Stomach (tissue), 9 donors: ENCODE data around the gene FRY. TPM values are rescaled to one million over a fixed set of nuclear protein-coding genes. Genes with fewer than 3 reads are reported as not detected.

Experiments
- DNase-seq, 2 donors: peaks; one replicate each; pipeline versions ENCODE4 v3.0.0 to v3.0.0-alpha.2; 2013 to 2019
- H3K27ac ChIP-seq, 5 donors: fragments of 200-600 bp in 4 of 5; sonication (generic) in 4 of 5; one replicate each; pipeline ENCODE4 v1.5.1; 2013 to 2019; ENCODE audit warnings: mild to moderate bottlenecking in 1 of 5, moderate library complexity in 1 of 5
- H3K27me3 ChIP-seq, 3 donors: fragments of 200-600 bp; sonication (generic); one replicate each; pipeline ENCODE4 v1.5.1; 2017 to 2019; ENCODE audit warnings: mixed run types in 1 of 3
- H3K36me3 ChIP-seq, 4 donors: fragments of 200-600 bp; sonication (generic); 1 replicate in 3 of 4; 2 replicates in 1 of 4; pipeline ENCODE4 v1.5.1; 2016 to 2019
- H3K4me1 ChIP-seq, 4 donors: fragments of 200-600 bp; sonication (generic); one replicate each; pipeline ENCODE4 v1.5.1; 2016 to 2019
- H3K4me3 ChIP-seq, 4 donors: fragments of 200-600 bp; sonication (generic) in 3 of 4; one replicate each; pipeline ENCODE4 v1.5.1; 2016 to 2019; ENCODE audit warnings: mild to moderate bottlenecking in 1 of 4
- H3K9me3 ChIP-seq, 4 donors: fragments of 200-600 bp; sonication (generic); one replicate each; pipeline ENCODE4 v1.5.1; 2016 to 2019
- CTCF ChIP-seq, 7 experiments: fragments of 450-650 bp in 4 of 7; fragments of 200-600 bp in 3 of 7; sonication (generic) in 3 of 7; IDR thresholded peaks; one replicate each; pipeline ENCODE4 v1.5.1; 2016 to 2019; ENCODE audit warnings: antibody characterized with exemption in 7 of 7, control low read depth in 2 of 7, mild to moderate bottlenecking in 1 of 7
- EP300 ChIP-seq: sonication (generic); formaldehyde crosslinking; IDR thresholded peaks from one replicate; pipeline ENCODE4 v1.6.1; 2017; ENCODE audit warnings: antibody characterized with exemption
- POLR2A ChIP-seq, 4 donors: fragments of 450-650 bp; IDR thresholded peaks; one replicate each; pipeline ENCODE4 v1.6.1; 2016; ENCODE audit warnings: antibody characterized with exemption in 4 of 4, control low read depth in 2 of 4, mild to moderate bottlenecking in 1 of 4, moderate library complexity in 1 of 4
- POLR2AphosphoS5 ChIP-seq, 3 donors: sonication (generic); formaldehyde crosslinking; IDR thresholded peaks; one replicate each; pipeline ENCODE4 v1.6.1; 2016; ENCODE audit warnings: antibody characterized with exemption in 3 of 3
- WGBS, 5 donors: extraction: QIAGEN DNeasy Blood & Tissue Kit in 3 of 5; methylation state at CpG; one replicate each; pipeline versions ENCODE4 v1.1.5 to v1.1.7; 2013 to 2018; 5-methylcytosine and 5-hydroxymethylcytosine counted together
- intact Hi-C: fragments of 100-400 bp; cut with DNase I; formaldehyde crosslinking; loops from one replicate; pipeline ENCODE4 v1.15.1; 2023; ENCODE audit warnings: low total_unique reads
- polyA plus RNA-seq, 3 donors: library from polyadenylated mRNA; stranded (reverse); fragments of 200-250 nt; gene quantifications; one replicate each; pipeline ENCODE4 v1.2.3, GENCODE V29; 2013
- total RNA-seq, 5 donors: library from RNA; depleted of rRNA; stranded (reverse); fragments of >200 nt; gene quantifications; one replicate each; pipeline versions ENCODE4 v1.1.0 to v1.2.3, GENCODE V29; 2014 to 2016
- donor health status: healthy with polysubstance abuse.
- donor health status: Bipolar disorder and iron deficiency.
- donor health status: healthy.

The FRY gene
- total and polyA plus RNA-seq, 8 donors = 3.5 to 97.1 (median 16.4) TPM

GRCh38 chr13:32257649-32258048 is 226.1 kb downstream of the FRY start:
- Histone ChIP-seq H3K4me3 (no peak overlapping the region), H3K27me3 (no peaks in the 10 kb centered on the region), H3K4me1 (peaks cover 21 to 72% (median 52%) of the 10 kb centered on the region in 4 donors), H3K36me3 (peaks cover 0 to 18% (median 7%) of the 10 kb centered on the region in 4 donors), H3K27ac (peak overlapping the region in 1 of 5 donors; percentile 86), H3K9me3 (no peaks in the 10 kb centered on the region)
- DNase-seq = no peak
- intact Hi-C loops = no loop called here
- TF ChIP-seq EP300 = no peak
- no peak for TF ChIP-seq CTCF (IDR thresholded peaks at IDR 0.05)
- no peak for TF ChIP-seq POLR2AphosphoS5 (IDR thresholded peaks at IDR 0.05)
- TF ChIP-seq POLR2A (IDR thresholded peaks at IDR 0.05) = no peak

GRCh38 chr13:32259116-32259515 is 227.5 kb downstream of the FRY start:
- no peak for DNase-seq
- no peaks in the 10 kb centered on the region for H3K9me3 ChIP-seq
- TF ChIP-seq EP300 (no peak), POLR2AphosphoS5 (IDR thresholded peaks at IDR 0.05) (no peak), POLR2A (IDR thresholded peaks at IDR 0.05) (no peak), CTCF (IDR thresholded peaks at IDR 0.05) (no peak)
- H3K27ac ChIP-seq = peak overlapping the region in 1 of 5 donors; percentile 81
- H3K4me3 ChIP-seq = no peak overlapping the region
- WGBS, 5 donors = 93 to 100% (median 96%) methylated on average over 1 of the region's 1 CpG
- H3K4me1 ChIP-seq = peaks cover 21 to 66% (median 47%) of the 10 kb centered on the region in 4 donors
- peaks cover 0 to 31% (median 22%) of the 10 kb centered on the region in 4 donors for H3K36me3 ChIP-seq
- intact Hi-C loops = no loop called here
- H3K27me3 ChIP-seq = no peaks in the 10 kb centered on the region

- Histone ChIP-seq H3K27ac (peak overlapping the region in 4 of 5 donors; percentile 38 to 81 (median 66)), H3K36me3 (peaks cover 0 to 53% (median 45%) of the 10 kb centered on the region in 4 donors), H3K4me3 (no peak overlapping the region), H3K9me3 (no peaks in the 10 kb centered on the region), H3K27me3 (no peaks in the 10 kb centered on the region), H3K4me1 (peaks cover 18 to 55% (median 38%) of the 10 kb centered on the region in 4 donors)
- 47 to 66% (median 57%) methylated on average over 9 of the region's 9 CpGs for WGBS, 5 donors
- TF ChIP-seq POLR2A (IDR thresholded peaks at IDR 0.05) = no peak
- no peak for TF ChIP-seq EP300
- TF ChIP-seq CTCF (IDR thresholded peaks at IDR 0.05) = no peak
- peak in 2 of 3 donors; percentile 31 to 40 for TF ChIP-seq POLR2AphosphoS5 (IDR thresholded peaks at IDR 0.05)
- intact Hi-C loops = no loop called here
- peak; percentile 41 to 91 for DNase-seq
These were observed 230.0 kb downstream of the FRY start for GRCh38 chr13:32261567-32261966.

- WGBS, 5 donors = 55 to 76% (median 70%) methylated on average over 3 of the region's 3 CpGs
These were observed 230.6 kb downstream of the FRY start for GRCh38 chr13:32262165-32262564.

More at GRCh38 chr13:32262165-32262564, 230.6 kb downstream of the FRY start:
- Histone ChIP-seq H3K4me1 (peaks cover 17 to 49% (median 32%) of the 10 kb centered on the region in 4 donors), H3K4me3 (no peak overlapping the region), H3K9me3 (no peaks in the 10 kb centered on the region), H3K27me3 (no peaks in the 10 kb centered on the region), H3K27ac (peak overlapping the region in 4 of 5 donors; percentile 38 to 81 (median 66)), H3K36me3 (peaks cover 0 to 59% (median 51%) of the 10 kb centered on the region in 4 donors)
- TF ChIP-seq POLR2AphosphoS5 (IDR thresholded peaks at IDR 0.05) = no peak
- no peak for TF ChIP-seq POLR2A (IDR thresholded peaks at IDR 0.05)
- TF ChIP-seq CTCF (IDR thresholded peaks at IDR 0.05) = no peak
- intact Hi-C loops = no loop called here
- DNase-seq = no peak
